Right lobe of liver (tissue), 4 donors: ENCODE data around the gene ADPRS.

Experiments
- CTCF ChIP-seq, 4 donors: fragments of 200-600 bp in 3 of 4; fragments of 450-650 bp in 1 of 4; IDR thresholded peaks; one replicate each; pipeline versions ENCODE4 v1.5.1 to v1.8.0; 2016 to 2022; ENCODE audit warnings: antibody characterized with exemption in 4 of 4, mild to moderate bottlenecking in 2 of 4
- POLR2A ChIP-seq: fragments of 450-650 bp; IDR thresholded peaks from one replicate; pipeline ENCODE4 v1.6.1; 2017; ENCODE audit warnings: antibody characterized with exemption, mild to moderate bottlenecking
- donor health status: DM: no; HTN: no; CAD: no.
- donor health status: DM: no; HTN: no; CAD: no.
- donor health status: DM: no; HTN: yes; CAD: no.

- TF ChIP-seq CTCF (IDR thresholded peaks at IDR 0.05) (no peak), POLR2A (no peak)
Measured at GRCh38 chr1:36094621-36095061, 5.9 kb downstream of the ADPRS start.
